B cell (primary cell): Measurements from ENCODE around the gene UNC13A.

ENCODE experiments used
- CTCF ChIP-seq: fragments of 200-600 bp; IDR thresholded peaks from one replicate; pipeline ENCODE4 v1.8.0; 2022; ENCODE audit warnings: antibody characterized with exemption, mild to moderate bottlenecking
- EZH2 ChIP-seq: IDR thresholded peaks from 2 replicates; pipeline ENCODE4 v1.6.1; 2012; ENCODE audit warnings: borderline replicate concordance, low read depth, mild to moderate bottlenecking, moderate library complexity, low read length; ENCODE audit not compliant: insufficient read depth, poor library complexity, severe bottlenecking

- no peak for TF ChIP-seq CTCF
- TF ChIP-seq EZH2 = no peak
Measured at GRCh38 chr19:17726136-17726741, 38.1 kb upstream of the UNC13A start.
